H1 (cell line): ENCODE measurements around the gene FRA10AC1. TPM values are rescaled to one million over a fixed set of nuclear protein-coding genes. Genes with fewer than 3 reads are reported as not detected.

Experiments used
- CHD7 ChIP-seq: fragments of 300-600 bp; sonication (generic); IDR thresholded peaks from 2 replicates; pipeline ENCODE4 v1.7.1; 2012; ENCODE audit warnings: low read length, moderate library complexity, mild to moderate bottlenecking, inconsistent platforms; ENCODE audit not compliant: insufficient replicate concordance
- polyA plus RNA-seq, 7 experiments: library from polyadenylated mRNA; depleted of rRNA in 3 of 7; stranded (reverse) in 5 of 7; unstranded in 2 of 7; fragments of >200 nt in 5 of 7; fragments of 200-250 nt in 2 of 7; gene quantifications; 1 replicate in 5 of 7; 2 replicates in 1 of 7; 4 replicates in 1 of 7; pipeline versions ENCODE4 v1.2.1 to v1.2.3, GENCODE V29; 2011 to 2013; ENCODE audit warnings: missing spikeins in 2 of 7, mixed read lengths in 2 of 7
- total RNA-seq: library from RNA; stranded (reverse); fragmentation: NEBNext Ultra II Directional; extraction: Animal tissue kit (Norgen Biotek cat#: 25700); gene quantifications from 2 replicates; pipeline ENCODE4 v1.2.1, GENCODE V29; 2021

Gene FRA10AC1
- total and polyA plus RNA-seq, 2 of the 8 experiments (the other 6 are each of a cell fraction or from before 2014, with no cell fraction given): 4.4 to 13.5 TPM

GRCh38 chr10:93671042-93671441, 31.4 kb downstream of the FRA10AC1 start (continued):
- no peak for TF ChIP-seq CHD7
